Adrenal gland (tissue), 5 donors: ENCODE data around the gene RGS6.

ENCODE experiments used
- POLR2A ChIP-seq, 2 donors: fragments of 450-650 bp; IDR thresholded peaks; one replicate each; pipeline ENCODE4 v1.6.1; 2017; ENCODE audit warnings: antibody characterized with exemption in 2 of 2, mild to moderate bottlenecking in 2 of 2, moderate library complexity in 1 of 2
- TF ChIP-seq, protein P1 (sequence below), 6 experiments: fragments of 450-650 bp in 4 of 6; fragments of 200-600 bp in 2 of 6; sonication (generic) in 1 of 6; IDR thresholded peaks; 1 replicate in 5 of 6; 2 replicates in 1 of 6; pipeline versions ENCODE4 v1.5.1 to v1.8.0; 2016 to 2021; ENCODE audit warnings: antibody characterized with exemption in 6 of 6, mild to moderate bottlenecking in 2 of 6, moderate library complexity in 1 of 6
- donor health status: DM: no; HTN: no; CAD: no.

DNA sequence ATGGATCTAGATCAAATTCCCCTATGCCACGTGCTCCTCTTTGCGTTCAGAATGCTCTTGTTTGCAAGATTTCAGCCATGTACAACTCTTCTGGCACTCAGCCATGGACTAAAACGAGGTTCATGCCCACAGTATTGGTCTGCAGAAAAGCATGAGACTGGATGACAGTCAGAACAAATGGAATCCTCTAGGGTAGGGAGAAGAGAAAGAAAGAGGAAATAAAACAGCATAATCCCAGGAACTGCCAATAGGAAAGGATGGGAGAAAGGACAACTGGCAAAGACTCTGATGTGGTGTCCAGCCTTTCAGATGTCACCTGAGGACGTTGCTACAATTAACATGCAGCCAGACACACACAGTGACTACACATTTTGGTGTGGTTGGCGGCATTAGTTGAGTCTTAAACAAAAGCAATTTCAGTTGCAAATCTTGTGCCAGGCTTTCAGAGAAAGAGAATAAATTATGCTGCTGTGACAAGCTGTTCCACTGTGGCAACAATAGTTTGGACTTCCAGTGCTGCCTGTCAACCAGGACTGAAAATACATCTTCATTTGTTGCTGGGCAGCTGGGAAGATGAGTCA is 338.0 kb downstream of the RGS6 start:
- TF ChIP-seq, protein P1, sequence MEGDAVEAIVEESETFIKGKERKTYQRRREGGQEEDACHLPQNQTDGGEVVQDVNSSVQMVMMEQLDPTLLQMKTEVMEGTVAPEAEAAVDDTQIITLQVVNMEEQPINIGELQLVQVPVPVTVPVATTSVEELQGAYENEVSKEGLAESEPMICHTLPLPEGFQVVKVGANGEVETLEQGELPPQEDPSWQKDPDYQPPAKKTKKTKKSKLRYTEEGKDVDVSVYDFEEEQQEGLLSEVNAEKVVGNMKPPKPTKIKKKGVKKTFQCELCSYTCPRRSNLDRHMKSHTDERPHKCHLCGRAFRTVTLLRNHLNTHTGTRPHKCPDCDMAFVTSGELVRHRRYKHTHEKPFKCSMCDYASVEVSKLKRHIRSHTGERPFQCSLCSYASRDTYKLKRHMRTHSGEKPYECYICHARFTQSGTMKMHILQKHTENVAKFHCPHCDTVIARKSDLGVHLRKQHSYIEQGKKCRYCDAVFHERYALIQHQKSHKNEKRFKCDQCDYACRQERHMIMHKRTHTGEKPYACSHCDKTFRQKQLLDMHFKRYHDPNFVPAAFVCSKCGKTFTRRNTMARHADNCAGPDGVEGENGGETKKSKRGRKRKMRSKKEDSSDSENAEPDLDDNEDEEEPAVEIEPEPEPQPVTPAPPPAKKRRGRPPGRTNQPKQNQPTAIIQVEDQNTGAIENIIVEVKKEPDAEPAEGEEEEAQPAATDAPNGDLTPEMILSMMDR (IDR thresholded peaks at IDR 0.05), result no peak
- no peak for TF ChIP-seq POLR2A (IDR thresholded peaks at IDR 0.05)
